HG03159 (cell line): ENCODE data around the gene TMUB1.

Experiments
- ATAC-seq: cut with Tn5 transposase; IDR thresholded peaks from one replicate; pipeline ENCODE4 v1.9.1; 2021; ENCODE audit warnings: mild to moderate bottlenecking, moderate library complexity; ENCODE audit not compliant: unreplicated experiment

Gene TMUB1

GRCh38 chr7:151035026-151035717, 48.1 kb downstream of the TMUB1 start:
- ATAC-seq: no peak

- ATAC-seq: no peak
Observed at GRCh38 chr7:151034312-151035025, 48.8 kb downstream of the TMUB1 start.

GRCh38 chr7:151033864-151034249, 49.4 kb downstream of the TMUB1 start:
- no peak for ATAC-seq

GRCh38 chr7:151032936-151033863, 50.1 kb downstream of the TMUB1 start:
- no peak for ATAC-seq
